HUDEP-2 (cell line): ENCODE results near the gene SRSF4.

Experiments used
- DNase-seq, 76 experiments: peaks; one replicate each; lab custom pipeline; 2025; ENCODE audit not compliant: unreplicated experiment in 76 of 76; lab: John Stamatoyannopoulos, UW

Gene SRSF4

GRCh38 chr1:29100487-29100886 is 81.2 kb downstream of the SRSF4 start:
- no peak for DNase-seq

GRCh38 chr1:29099286-29099685 is 82.4 kb downstream of the SRSF4 start:
- DNase-seq: no peak
